WERI-Rb-1 (cell line): Measurements from ENCODE around the gene PRKCB.

Source experiments
- DNase-seq: peaks from one replicate; pipeline ENCODE4 v3.0.0-alpha.2; 2020
- H3K27ac ChIP-seq: fragments of 250-450 bp; sonication (Bioruptor Pico); 2 replicates; pipeline ENCODE4 v1.5.1; 2020; ENCODE audit warnings: mild to moderate bottlenecking, moderate library complexity
- H3K27me3 ChIP-seq: fragments of 250-450 bp; sonication (Bioruptor Pico); 2 replicates; pipeline ENCODE4 v1.5.1; 2021; ENCODE audit warnings: mild to moderate bottlenecking, low read depth, moderate library complexity; ENCODE audit not compliant: insufficient read depth, severe bottlenecking
- H3K36me3 ChIP-seq: fragments of 250-450 bp; sonication (Bioruptor Pico); 2 replicates; pipeline ENCODE4 v1.5.1; 2020; ENCODE audit warnings: mild to moderate bottlenecking, moderate library complexity
- H3K4me3 ChIP-seq: 2 replicates; pipeline ENCODE4 v1.5.1; 2011; ENCODE audit warnings: low read depth, mild to moderate bottlenecking, control low read depth, low read length
- H3K9me3 ChIP-seq: fragments of 250-450 bp; sonication (Bioruptor Pico); 2 replicates; pipeline ENCODE4 v1.5.1; 2021; ENCODE audit warnings: mild to moderate bottlenecking, moderate library complexity; ENCODE audit not compliant: severe bottlenecking
- CTCF ChIP-seq: IDR thresholded peaks from 2 replicates; pipeline ENCODE4 v1.5.1; 2011; ENCODE audit warnings: low read depth, mild to moderate bottlenecking, control low read depth, inconsistent platforms, low read length

PRKCB gene

GRCh38 chr16:23952971-23953300 lies 117.2 kb downstream of the PRKCB start:
- Histone ChIP-seq H3K27me3 (no peaks in the 10 kb centered on the region), H3K4me3 (no peak overlapping the region), H3K36me3 (no peaks in the 10 kb centered on the region), H3K9me3 (no peaks in the 10 kb centered on the region), H3K27ac (no peak overlapping the region)
- no peak for DNase-seq
- no peak for TF ChIP-seq CTCF

GRCh38 chr16:23953476-23953875 lies 117.7 kb downstream of the PRKCB start:
- Histone ChIP-seq H3K4me3 (no peak overlapping the region), H3K36me3 (no peaks in the 10 kb centered on the region), H3K27ac (no peak overlapping the region), H3K9me3 (no peaks in the 10 kb centered on the region), H3K27me3 (no peaks in the 10 kb centered on the region)
- DNase-seq: no peak
- no peak for TF ChIP-seq CTCF

- Histone ChIP-seq H3K27me3 (no peaks in the 10 kb centered on the region), H3K36me3 (no peaks in the 10 kb centered on the region), H3K4me3 (no peak overlapping the region), H3K9me3 (no peaks in the 10 kb centered on the region), H3K27ac (no peak overlapping the region)
- DNase-seq: no peak
- TF ChIP-seq CTCF: no peak
These were observed 119.3 kb downstream of the PRKCB start for GRCh38 chr16:23955088-23955487.

GRCh38 chr16:23957287-23957686 lies 121.5 kb downstream of the PRKCB start:
- no peak for DNase-seq
- Histone ChIP-seq H3K4me3 (no peak overlapping the region), H3K27ac (no peak overlapping the region), H3K9me3 (no peaks in the 10 kb centered on the region), H3K27me3 (no peaks in the 10 kb centered on the region), H3K36me3 (no peaks in the 10 kb centered on the region)
- TF ChIP-seq CTCF: no peak

GRCh38 chr16:23959072-23959751 lies 123.4 kb downstream of the PRKCB start:
- no peak overlapping the region for H3K4me3 ChIP-seq
- no peak for TF ChIP-seq CTCF
- DNase-seq: no peak

GRCh38 chr16:23959752-23960072 lies 123.9 kb downstream of the PRKCB start:
- Histone ChIP-seq H3K27ac (no peak overlapping the region), H3K9me3 (no peaks in the 10 kb centered on the region), H3K27me3 (no peaks in the 10 kb centered on the region), H3K4me3 (no peak overlapping the region), H3K36me3 (no peaks in the 10 kb centered on the region)
- no peak for TF ChIP-seq CTCF
- no peak for DNase-seq

More at GRCh38 chr16:23959072-23959751, 123.4 kb downstream of the PRKCB start:
- Histone ChIP-seq H3K27me3 (no peaks in the 10 kb centered on the region), H3K9me3 (no peaks in the 10 kb centered on the region), H3K27ac (no peak overlapping the region), H3K36me3 (no peaks in the 10 kb centered on the region)
